Measurements from ENCODE around the gene ALB. TPM values are rescaled to one million over a fixed set of nuclear protein-coding genes. Genes with fewer than 3 reads are reported as not detected.

The ALB gene
- total RNA-seq, 2 experiments from 2014 or later: 0.47 to 0.63 TPM

DNA sequence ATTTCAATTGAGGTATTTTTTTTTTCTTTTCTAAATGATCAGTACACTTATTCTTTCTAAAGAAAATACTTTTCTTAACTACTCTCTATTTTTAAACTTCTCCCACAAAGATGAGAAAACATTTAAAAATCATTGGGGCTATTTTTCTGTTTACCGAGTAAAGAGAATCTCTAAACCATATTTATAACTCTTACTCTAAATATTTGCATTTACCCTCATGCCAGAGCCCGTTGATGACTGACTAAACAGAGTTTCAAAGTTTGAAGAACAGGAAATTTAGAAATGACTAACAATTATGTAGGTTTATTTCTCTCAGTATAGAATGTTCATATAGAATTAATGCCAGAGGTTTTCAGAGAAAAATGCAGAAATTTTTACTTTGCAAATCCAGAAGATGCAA is 2.7 kb upstream of the ALB start:
- DNase-seq (no peak), ATAC-seq (ENCODE audit: poor library complexity) (no peak)
- Histone ChIP-seq H3K36me3 (ENCODE audit: insufficient read depth, low read length) (no peaks in the 10 kb centered on the region), H3K27me3 (ENCODE audit: control insufficient read depth in 1 of 2, insufficient read depth in 2 of 2, low read length in 2 of 2) (no peaks in the 10 kb centered on the region), H3K9me3 (ENCODE audit: control insufficient read depth in 1 of 2, insufficient read depth in 1 of 2, low read length in 2 of 2) (no peaks in the 10 kb centered on the region), H3K4me1 (ENCODE audit: insufficient read depth, low read length) (no peaks in the 10 kb centered on the region), H3K4me3 (ENCODE audit: low read length) (no peak overlapping the region), H3K27ac (ENCODE audit: low read depth in 1 of 2, low read length in 2 of 2) (no peak overlapping the region)
- H3K9me3 Mint-ChIP-seq: no peaks in the 10 kb centered on the region
- CTCF ChIA-PET: no interaction called here
- no peaks in the 10 kb centered on the region for H3K4me1 Mint-ChIP-seq (ENCODE audit: low read depth)
- TF ChIP-seq, protein P1, sequence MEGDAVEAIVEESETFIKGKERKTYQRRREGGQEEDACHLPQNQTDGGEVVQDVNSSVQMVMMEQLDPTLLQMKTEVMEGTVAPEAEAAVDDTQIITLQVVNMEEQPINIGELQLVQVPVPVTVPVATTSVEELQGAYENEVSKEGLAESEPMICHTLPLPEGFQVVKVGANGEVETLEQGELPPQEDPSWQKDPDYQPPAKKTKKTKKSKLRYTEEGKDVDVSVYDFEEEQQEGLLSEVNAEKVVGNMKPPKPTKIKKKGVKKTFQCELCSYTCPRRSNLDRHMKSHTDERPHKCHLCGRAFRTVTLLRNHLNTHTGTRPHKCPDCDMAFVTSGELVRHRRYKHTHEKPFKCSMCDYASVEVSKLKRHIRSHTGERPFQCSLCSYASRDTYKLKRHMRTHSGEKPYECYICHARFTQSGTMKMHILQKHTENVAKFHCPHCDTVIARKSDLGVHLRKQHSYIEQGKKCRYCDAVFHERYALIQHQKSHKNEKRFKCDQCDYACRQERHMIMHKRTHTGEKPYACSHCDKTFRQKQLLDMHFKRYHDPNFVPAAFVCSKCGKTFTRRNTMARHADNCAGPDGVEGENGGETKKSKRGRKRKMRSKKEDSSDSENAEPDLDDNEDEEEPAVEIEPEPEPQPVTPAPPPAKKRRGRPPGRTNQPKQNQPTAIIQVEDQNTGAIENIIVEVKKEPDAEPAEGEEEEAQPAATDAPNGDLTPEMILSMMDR (IDR thresholded peaks at IDR 0.05): no peak
- H3K27ac Mint-ChIP-seq: no peak overlapping the region
- intact Hi-C loops (cut with DNase I, micrococcal nuclease): no loop called here
- H3K27me3 Mint-ChIP-seq: peaks cover 11% of the 10 kb centered on the region
- POLR2A ChIA-PET: no interaction called here
- no peak overlapping the region for H3K4me3 Mint-ChIP-seq
- no peaks in the 10 kb centered on the region for H3K36me3 Mint-ChIP-seq (ENCODE audit: low read depth)

DNA sequence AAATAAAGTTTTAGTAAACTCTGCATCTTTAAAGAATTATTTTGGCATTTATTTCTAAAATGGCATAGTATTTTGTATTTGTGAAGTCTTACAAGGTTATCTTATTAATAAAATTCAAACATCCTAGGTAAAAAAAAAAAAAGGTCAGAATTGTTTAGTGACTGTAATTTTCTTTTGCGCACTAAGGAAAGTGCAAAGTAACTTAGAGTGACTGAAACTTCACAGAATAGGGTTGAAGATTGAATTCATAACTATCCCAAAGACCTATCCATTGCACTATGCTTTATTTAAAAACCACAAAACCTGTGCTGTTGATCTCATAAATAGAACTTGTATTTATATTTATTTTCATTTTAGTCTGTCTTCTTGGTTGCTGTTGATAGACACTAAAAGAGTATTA is 370 bp downstream of the ALB start:
- peaks cover 4% of the 10 kb centered on the region for H3K27me3 Mint-ChIP-seq
- Histone ChIP-seq H3K27ac (ENCODE audit: low read depth in 1 of 2, low read length in 2 of 2) (no peak overlapping the region), H3K9me3 (ENCODE audit: control insufficient read depth in 1 of 2, insufficient read depth in 1 of 2, low read length in 2 of 2) (no peaks in the 10 kb centered on the region), H3K4me1 (ENCODE audit: insufficient read depth, low read length) (no peaks in the 10 kb centered on the region), H3K4me3 (ENCODE audit: low read length) (no peak overlapping the region), H3K36me3 (ENCODE audit: insufficient read depth, low read length) (no peaks in the 10 kb centered on the region), H3K27me3 (ENCODE audit: control insufficient read depth in 1 of 2, insufficient read depth in 2 of 2, low read length in 2 of 2) (no peaks in the 10 kb centered on the region)
- H3K27ac Mint-ChIP-seq: no peak overlapping the region
- TF ChIP-seq, protein P1 (IDR thresholded peaks at IDR 0.05): no peak
- no peak for DNase-seq
- H3K4me3 Mint-ChIP-seq: no peak overlapping the region
- ChIA-PET POLR2A (no interaction called here), CTCF (no interaction called here)
- H3K36me3 Mint-ChIP-seq (ENCODE audit: low read depth): no peaks in the 10 kb centered on the region
- no peak for ATAC-seq (ENCODE audit: poor library complexity)
- no peaks in the 10 kb centered on the region for H3K4me1 Mint-ChIP-seq (ENCODE audit: low read depth)
- no peaks in the 10 kb centered on the region for H3K9me3 Mint-ChIP-seq
- intact Hi-C loops (cut with DNase I, micrococcal nuclease): no loop called here

DNA sequence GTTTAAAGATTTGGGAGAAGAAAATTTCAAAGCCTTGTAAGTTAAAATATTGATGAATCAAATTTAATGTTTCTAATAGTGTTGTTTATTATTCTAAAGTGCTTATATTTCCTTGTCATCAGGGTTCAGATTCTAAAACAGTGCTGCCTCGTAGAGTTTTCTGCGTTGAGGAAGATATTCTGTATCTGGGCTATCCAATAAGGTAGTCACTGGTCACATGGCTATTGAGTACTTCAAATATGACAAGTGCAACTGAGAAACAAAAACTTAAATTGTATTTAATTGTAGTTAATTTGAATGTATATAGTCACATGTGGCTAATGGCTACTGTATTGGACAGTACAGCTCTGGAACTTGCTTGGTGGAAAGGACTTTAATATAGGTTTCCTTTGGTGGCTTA is 1.1 kb downstream of the ALB start:
- no peak for DNase-seq

More for the DNA sequence above, 1.1 kb downstream of the ALB start:
- no peak overlapping the region for H3K4me3 ChIP-seq (ENCODE audit: low read length)
- Mint-ChIP-seq H3K4me1 (ENCODE audit: low read depth) (no peaks in the 10 kb centered on the region), H3K36me3 (ENCODE audit: low read depth) (no peaks in the 10 kb centered on the region), H3K27ac (no peak overlapping the region), H3K9me3 (no peaks in the 10 kb centered on the region), H3K27me3 (peaks cover 1% of the 10 kb centered on the region), H3K4me3 (no peak overlapping the region)
- H3K9me3 ChIP-seq (ENCODE audit: control insufficient read depth in 1 of 2, insufficient read depth in 1 of 2, low read length in 2 of 2): no peaks in the 10 kb centered on the region
- no peaks in the 10 kb centered on the region for H3K36me3 ChIP-seq (ENCODE audit: insufficient read depth, low read length)
- TF ChIP-seq, protein P1 (IDR thresholded peaks at IDR 0.05): no peak
- H3K4me1 ChIP-seq (ENCODE audit: insufficient read depth, low read length): no peaks in the 10 kb centered on the region
- no peak overlapping the region for H3K27ac ChIP-seq (ENCODE audit: low read depth in 1 of 2, low read length in 2 of 2)
- CTCF ChIA-PET: no interaction called here
- no peaks in the 10 kb centered on the region for H3K27me3 ChIP-seq (ENCODE audit: control insufficient read depth in 1 of 2, insufficient read depth in 2 of 2, low read length in 2 of 2)
- POLR2A ChIA-PET: no interaction called here
- intact Hi-C loops (cut with DNase I, micrococcal nuclease): no loop called here
- no peak for ATAC-seq (ENCODE audit: poor library complexity)
